ENCODE data around the gene EMC1.
A peak's percentile ranks its signal among the peaks of the same experiment; 100 is the strongest.
"Not testable (repeated sequence)": the region's sequence is repeated elsewhere in the genome, so short reads cannot be mapped to it uniquely, and the experiment has no call there.

EMC1 gene

GRCh38 chr1:19234224-19234623 lies 17.1 kb downstream of the EMC1 start:
- no peak for FAIRE-seq
- TF ChIP-seq PAX5 (IDR thresholded peaks at IDR 0.05; ENCODE audit: insufficient read depth, low read length, severe bottlenecking): no peak
- TF ChIP-seq TAF1 (IDR thresholded peaks at IDR 0.05; ENCODE audit: low read depth, low read length): no peak
- TF ChIP-seq POLR2AphosphoS5 (IDR thresholded peaks at IDR 0.05; ENCODE audit: low read depth, low read length): no peak
- TF ChIP-seq POU2F2 (IDR thresholded peaks at IDR 0.05; ENCODE audit: low read depth, low read length): no peak
- no peak for DNase-seq (ENCODE audit: insufficient read length, low spot score)

GRCh38 chr1:19232524-19232846 lies 18.8 kb downstream of the EMC1 start:
- DNase-seq (ENCODE audit: insufficient read length, low spot score): no peak
- FAIRE-seq: peak; percentile 31
- TF ChIP-seq PAX5 (IDR thresholded peaks at IDR 0.05; ENCODE audit: insufficient read depth, low read length, severe bottlenecking) (no peak), POU2F2 (IDR thresholded peaks at IDR 0.05; ENCODE audit: low read depth, low read length) (no peak), POLR2A (IDR thresholded peaks at IDR 0.05; ENCODE audit: low read depth, low read length) (no peak), POLR2AphosphoS5 (IDR thresholded peaks at IDR 0.05; ENCODE audit: low read depth, low read length) (no peak), TAF1 (IDR thresholded peaks at IDR 0.05; ENCODE audit: low read depth, low read length) (no peak), SPI1 (IDR thresholded peaks at IDR 0.05; ENCODE audit: low read depth, low read length) (no peak)

GRCh38 chr1:19231736-19232523 lies 19.4 kb downstream of the EMC1 start:
- not testable (repeated sequence) for DNase-seq (ENCODE audit: insufficient read length, low spot score); FAIRE-seq

GRCh38 chr1:19229828-19230325 lies 21.4 kb downstream of the EMC1 start:
- DNase-seq (ENCODE audit: insufficient read length, low spot score) (no peak), FAIRE-seq (no peak)
- TF ChIP-seq POU2F2 (IDR thresholded peaks at IDR 0.05; ENCODE audit: low read depth, low read length) (no peak), POLR2AphosphoS5 (IDR thresholded peaks at IDR 0.05; ENCODE audit: low read depth, low read length) (no peak), POLR2A (IDR thresholded peaks at IDR 0.05; ENCODE audit: low read depth, low read length) (no peak), PAX5 (IDR thresholded peaks at IDR 0.05; ENCODE audit: insufficient read depth, low read length, severe bottlenecking) (no peak), TAF1 (IDR thresholded peaks at IDR 0.05; ENCODE audit: low read depth, low read length) (no peak), SPI1 (IDR thresholded peaks at IDR 0.05; ENCODE audit: low read depth, low read length) (no peak)

GRCh38 chr1:19229229-19229628 lies 22.1 kb downstream of the EMC1 start:
- FAIRE-seq: no peak
- no peak for DNase-seq (ENCODE audit: insufficient read length, low spot score)
- TF ChIP-seq TAF1 (IDR thresholded peaks at IDR 0.05; ENCODE audit: low read depth, low read length) (no peak), SPI1 (IDR thresholded peaks at IDR 0.05; ENCODE audit: low read depth, low read length) (no peak), POU2F2 (IDR thresholded peaks at IDR 0.05; ENCODE audit: low read depth, low read length) (no peak), PAX5 (IDR thresholded peaks at IDR 0.05; ENCODE audit: insufficient read depth, low read length, severe bottlenecking) (no peak), POLR2A (IDR thresholded peaks at IDR 0.05; ENCODE audit: low read depth, low read length) (no peak), POLR2AphosphoS5 (IDR thresholded peaks at IDR 0.05; ENCODE audit: low read depth, low read length) (no peak)

GRCh38 chr1:19222979-19223824 lies 28.1 kb downstream of the EMC1 start:
- TF ChIP-seq SPI1 (IDR thresholded peaks at IDR 0.05; ENCODE audit: low read depth, low read length) (no peak), TAF1 (IDR thresholded peaks at IDR 0.05; ENCODE audit: low read depth, low read length) (no peak), PAX5 (IDR thresholded peaks at IDR 0.05; ENCODE audit: insufficient read depth, low read length, severe bottlenecking) (no peak), POU2F2 (IDR thresholded peaks at IDR 0.05; ENCODE audit: low read depth, low read length) (no peak), POLR2AphosphoS5 (IDR thresholded peaks at IDR 0.05; ENCODE audit: low read depth, low read length) (no peak), POLR2A (IDR thresholded peaks at IDR 0.05; ENCODE audit: low read depth, low read length) (no peak)
- no peak for DNase-seq (ENCODE audit: insufficient read length, low spot score)
- no peak for FAIRE-seq

- DNase-seq (ENCODE audit: insufficient read length, low spot score) (no peak), FAIRE-seq (no peak)
- TF ChIP-seq PAX5 (IDR thresholded peaks at IDR 0.05; ENCODE audit: insufficient read depth, low read length, severe bottlenecking) (no peak), POLR2A (IDR thresholded peaks at IDR 0.05; ENCODE audit: low read depth, low read length) (no peak), POLR2AphosphoS5 (IDR thresholded peaks at IDR 0.05; ENCODE audit: low read depth, low read length) (no peak), SPI1 (IDR thresholded peaks at IDR 0.05; ENCODE audit: low read depth, low read length) (no peak), POU2F2 (IDR thresholded peaks at IDR 0.05; ENCODE audit: low read depth, low read length) (no peak), TAF1 (IDR thresholded peaks at IDR 0.05; ENCODE audit: low read depth, low read length) (no peak)
These were observed 28.8 kb downstream of the EMC1 start for GRCh38 chr1:19222573-19222972.

- no peak for TF ChIP-seq TAF1 (IDR thresholded peaks at IDR 0.05; ENCODE audit: low read depth, low read length)
- no peak for TF ChIP-seq SPI1 (IDR thresholded peaks at IDR 0.05; ENCODE audit: low read depth, low read length)
- TF ChIP-seq POU2F2 (IDR thresholded peaks at IDR 0.05; ENCODE audit: low read depth, low read length): no peak
- TF ChIP-seq PAX5 (IDR thresholded peaks at IDR 0.05; ENCODE audit: insufficient read depth, low read length, severe bottlenecking): no peak
- TF ChIP-seq POLR2AphosphoS5 (IDR thresholded peaks at IDR 0.05; ENCODE audit: low read depth, low read length): no peak
- no peak for TF ChIP-seq POLR2A (IDR thresholded peaks at IDR 0.05; ENCODE audit: low read depth, low read length)
- FAIRE-seq (no peak), DNase-seq (ENCODE audit: insufficient read length, low spot score) (no peak)
These were observed 30.3 kb downstream of the EMC1 start for GRCh38 chr1:19220991-19221390.

GRCh38 chr1:19220080-19220846 lies 31.1 kb downstream of the EMC1 start:
- FAIRE-seq (peak; percentile 28), DNase-seq (ENCODE audit: insufficient read length, low spot score) (no peak)
- TF ChIP-seq POLR2AphosphoS5 (IDR thresholded peaks at IDR 0.05; ENCODE audit: low read depth, low read length) (no peak), POLR2A (IDR thresholded peaks at IDR 0.05; ENCODE audit: low read depth, low read length) (no peak), TAF1 (IDR thresholded peaks at IDR 0.05; ENCODE audit: low read depth, low read length) (no peak), POU2F2 (IDR thresholded peaks at IDR 0.05; ENCODE audit: low read depth, low read length) (no peak), SPI1 (IDR thresholded peaks at IDR 0.05; ENCODE audit: low read depth, low read length) (no peak), PAX5 (IDR thresholded peaks at IDR 0.05; ENCODE audit: insufficient read depth, low read length, severe bottlenecking) (no peak)
